Measurements from ENCODE around the gene CCDC13.

CCDC13 gene

DNA sequence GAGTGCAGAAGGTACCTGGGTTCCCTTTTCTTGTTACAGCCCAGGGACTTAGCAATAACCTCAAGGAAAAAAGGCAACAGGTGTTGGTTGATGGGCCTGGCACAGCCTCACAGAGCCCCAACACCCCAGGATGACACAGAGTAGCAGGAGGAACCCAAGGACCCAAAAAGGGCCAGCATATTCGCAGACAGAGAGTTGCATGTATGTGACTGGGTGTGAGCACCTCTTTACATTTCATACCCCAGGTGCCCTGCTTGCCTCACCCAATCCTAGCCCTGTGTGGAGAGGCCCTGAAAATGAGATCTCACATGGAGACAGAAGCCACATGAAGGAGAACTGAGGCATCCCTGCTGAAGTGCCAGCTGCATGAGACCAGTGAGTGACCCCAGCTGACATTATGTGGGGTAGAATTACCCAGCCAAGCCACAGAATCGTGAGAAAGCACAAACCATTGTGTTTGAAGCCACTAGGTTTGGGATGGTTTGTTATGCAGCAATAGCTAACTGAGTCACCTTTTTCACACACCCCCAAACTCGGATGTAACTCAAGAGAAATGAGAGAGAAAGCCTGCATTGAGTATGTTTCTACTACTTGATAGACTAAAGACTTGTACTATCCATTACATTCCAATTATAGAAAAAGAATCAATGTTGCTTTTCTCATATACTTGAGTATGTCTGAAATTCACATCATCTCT lies 44.2 kb downstream of the CCDC13 start:
- Histone ChIP-seq H3K27ac (ENCODE audit: low read depth in 2 of 2, low read length in 2 of 2) (no peak overlapping the region), H3K4me3 (ENCODE audit: low read length in 2 of 2) (no peak overlapping the region), H3K27me3 (ENCODE audit: control insufficient read depth in 2 of 2, insufficient read depth in 2 of 2, low read length in 2 of 2) (no peaks in the 10 kb centered on the region), H3K9me3 (ENCODE audit: control insufficient read depth in 2 of 2, low read length in 2 of 2) (no peaks in the 10 kb centered on the region), H3K36me3 (ENCODE audit: control insufficient read depth in 2 of 2, insufficient read depth in 2 of 2, low read length in 2 of 2) (no peaks in the 10 kb centered on the region), H3K9ac (ENCODE audit: low read depth in 1 of 2, low read length in 2 of 2) (no peak overlapping the region), H3K4me1 (ENCODE audit: control insufficient read depth in 2 of 2, insufficient read depth in 2 of 2, low read length in 2 of 2) (no peaks in the 10 kb centered on the region)

- Histone ChIP-seq H3K27ac (ENCODE audit: low read depth in 2 of 2, low read length in 2 of 2) (no peak overlapping the region), H3K27me3 (ENCODE audit: control insufficient read depth in 2 of 2, insufficient read depth in 2 of 2, low read length in 2 of 2) (no peaks in the 10 kb centered on the region), H3K4me3 (ENCODE audit: low read length in 2 of 2) (no peak overlapping the region), H3K36me3 (ENCODE audit: control insufficient read depth in 2 of 2, insufficient read depth in 2 of 2, low read length in 2 of 2) (no peaks in the 10 kb centered on the region), H3K9me3 (ENCODE audit: control insufficient read depth in 2 of 2, low read length in 2 of 2) (no peaks in the 10 kb centered on the region), H3K4me1 (ENCODE audit: control insufficient read depth in 2 of 2, insufficient read depth in 2 of 2, low read length in 2 of 2) (no peaks in the 10 kb centered on the region), H3K9ac (ENCODE audit: low read depth in 1 of 2, low read length in 2 of 2) (no peak overlapping the region)
These were observed 45.0 kb downstream of the CCDC13 start for GRCh38 chr3:42728056-42728455.

- no peak overlapping the region for H3K9ac ChIP-seq (ENCODE audit: low read depth in 1 of 2, low read length in 2 of 2)
- H3K4me1 ChIP-seq (ENCODE audit: control insufficient read depth in 2 of 2, insufficient read depth in 2 of 2, low read length in 2 of 2) = no peaks in the 10 kb centered on the region
- H3K4me3 ChIP-seq (ENCODE audit: low read length in 2 of 2) = no peak overlapping the region
These were observed 47.6 kb downstream of the CCDC13 start for GRCh38 chr3:42725454-42725853.

DNA sequence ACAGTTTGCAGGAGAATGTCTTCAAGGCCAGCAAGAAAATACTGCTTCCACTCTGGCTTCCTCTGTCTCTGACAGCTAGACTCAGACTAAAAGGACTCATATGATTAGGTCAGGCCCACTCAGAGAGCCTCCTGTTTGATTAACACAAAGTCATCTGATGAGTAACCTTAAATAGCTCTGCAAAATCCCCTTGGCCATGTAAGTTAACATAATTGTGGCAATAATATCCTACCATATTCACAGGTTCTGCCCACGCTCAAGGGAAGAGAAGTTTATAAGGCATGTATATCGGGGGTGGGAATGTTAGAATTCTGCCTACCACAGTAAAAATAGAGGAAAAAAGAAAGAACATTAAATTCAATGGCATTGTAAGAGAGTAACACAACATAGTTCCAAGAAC lies 49.8 kb downstream of the CCDC13 start:
- no peaks in the 10 kb centered on the region for H3K36me3 ChIP-seq (ENCODE audit: control insufficient read depth in 2 of 2, insufficient read depth in 2 of 2, low read length in 2 of 2)
- no peaks in the 10 kb centered on the region for H3K4me1 ChIP-seq (ENCODE audit: control insufficient read depth in 2 of 2, insufficient read depth in 2 of 2, low read length in 2 of 2)
- H3K9me3 ChIP-seq (ENCODE audit: control insufficient read depth in 2 of 2, low read length in 2 of 2) = no peaks in the 10 kb centered on the region
- H3K4me3 ChIP-seq (ENCODE audit: low read length in 2 of 2) = no peak overlapping the region
- H3K27me3 ChIP-seq (ENCODE audit: control insufficient read depth in 2 of 2, insufficient read depth in 2 of 2, low read length in 2 of 2) = no peaks in the 10 kb centered on the region
- H3K9ac ChIP-seq (ENCODE audit: low read depth in 1 of 2, low read length in 2 of 2) = no peak overlapping the region
- no peak overlapping the region for H3K27ac ChIP-seq (ENCODE audit: low read depth in 2 of 2, low read length in 2 of 2)

More at GRCh38 chr3:42725454-42725853, 47.6 kb downstream of the CCDC13 start:
- no peaks in the 10 kb centered on the region for H3K36me3 ChIP-seq (ENCODE audit: control insufficient read depth in 2 of 2, insufficient read depth in 2 of 2, low read length in 2 of 2)
- H3K27ac ChIP-seq (ENCODE audit: low read depth in 2 of 2, low read length in 2 of 2) = no peak overlapping the region
- no peaks in the 10 kb centered on the region for H3K27me3 ChIP-seq (ENCODE audit: control insufficient read depth in 2 of 2, insufficient read depth in 2 of 2, low read length in 2 of 2)
- H3K9me3 ChIP-seq (ENCODE audit: control insufficient read depth in 2 of 2, low read length in 2 of 2) = no peaks in the 10 kb centered on the region
